ENCODE data around the gene ROGDI.
"Not testable (repeated sequence)": the region's sequence is repeated elsewhere in the genome, so short reads cannot be mapped to it uniquely, and the experiment has no call there.

Gene ROGDI

DNA sequence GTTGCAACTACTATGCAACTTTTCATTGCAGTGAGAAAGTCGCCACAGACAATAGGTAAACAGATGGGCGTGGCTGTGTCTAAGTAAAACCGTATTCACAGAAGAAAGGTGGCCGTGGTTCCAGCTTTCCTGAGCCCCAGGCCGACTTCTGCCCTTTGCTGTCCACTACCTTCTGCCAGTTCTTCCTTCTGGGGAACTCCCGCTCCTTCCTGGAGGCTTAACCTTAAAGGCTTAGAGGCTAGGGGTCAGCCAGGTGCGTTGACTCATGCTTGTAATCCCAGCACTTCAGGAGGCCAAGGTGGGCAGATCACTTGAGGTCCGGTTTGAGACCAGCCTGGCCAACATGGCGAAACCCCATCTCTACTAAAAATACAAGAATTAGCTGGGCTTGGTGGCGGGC is 12.2 kb downstream of the ROGDI start:
- CTCF ChIA-PET = interaction anchor here (0.8 to 0.9 kb wide), 2 partner anchors 11 to 14 kb away, joined by 3 read pairs; no protein-coding TSS in a partner anchor
- H3K9me3 ChIP-seq (ENCODE audit: control extremely low read depth in 1 of 5, control insufficient read depth in 4 of 5, insufficient read depth in 2 of 5, low read depth in 1 of 5, low read length in 4 of 5) = no peaks in the 10 kb centered on the region
- no peaks in the 10 kb centered on the region for H3K27me3 ChIP-seq (replicated peaks in 2 of 5; ENCODE audit: control insufficient read depth in 4 of 5, insufficient read depth in 5 of 5, low read length in 4 of 5)
- POLR2A ChIA-PET = no interaction called here
- H3K36me3 ChIP-seq (ENCODE audit: control insufficient read depth in 4 of 4, insufficient read depth in 4 of 4, low read length in 3 of 4) = no peaks in the 10 kb centered on the region
- WGBS (ENCODE audit: insufficient coverage) = 95% methylated on average over 9 of the region's 10 CpGs
- H3K27ac ChIP-seq (ENCODE audit: insufficient read depth in 1 of 2, low read depth in 1 of 2, low read length in 2 of 2, poor library complexity in 1 of 2, severe bottlenecking in 2 of 2) = no peak overlapping the region
- H3K4me3 ChIP-seq (ENCODE audit: control insufficient read depth in 1 of 7, extremely low read depth in 1 of 7, insufficient read depth in 4 of 7, low read depth in 2 of 7, low read length in 6 of 7) = no peak overlapping the region
- DNase-seq = no peak
- H3K4me1 ChIP-seq (ENCODE audit: control extremely low read depth in 1 of 4, control insufficient read depth in 4 of 4, insufficient read depth in 4 of 4, low read length in 3 of 4) = no peaks in the 10 kb centered on the region

- H3K36me3 ChIP-seq (ENCODE audit: control insufficient read depth in 4 of 4, insufficient read depth in 4 of 4, low read length in 3 of 4) = no peaks in the 10 kb centered on the region
- WGBS (ENCODE audit: insufficient coverage) = 100% methylated on average over 4 of the region's 7 CpGs
- H3K27ac ChIP-seq (ENCODE audit: insufficient read depth in 1 of 2, low read depth in 1 of 2, low read length in 2 of 2, poor library complexity in 1 of 2, severe bottlenecking in 2 of 2) = no peak overlapping the region
- DNase-seq = no peak
- no peak overlapping the region for H3K4me3 ChIP-seq (ENCODE audit: control insufficient read depth in 1 of 7, extremely low read depth in 1 of 7, insufficient read depth in 4 of 7, low read depth in 2 of 7, low read length in 6 of 7)
- POLR2A ChIA-PET = interaction anchor here (0.6 kb wide), 1 partner anchor 79 kb away, joined by 3 read pairs; no protein-coding TSS in a partner anchor
- H3K4me1 ChIP-seq (ENCODE audit: control extremely low read depth in 1 of 4, control insufficient read depth in 4 of 4, insufficient read depth in 4 of 4, low read length in 3 of 4) = no peaks in the 10 kb centered on the region
- no peaks in the 10 kb centered on the region for H3K27me3 ChIP-seq (replicated peaks in 2 of 5; ENCODE audit: control insufficient read depth in 4 of 5, insufficient read depth in 5 of 5, low read length in 4 of 5)
- no peaks in the 10 kb centered on the region for H3K9me3 ChIP-seq (ENCODE audit: control extremely low read depth in 1 of 5, control insufficient read depth in 4 of 5, insufficient read depth in 2 of 5, low read depth in 1 of 5, low read length in 4 of 5)
- CTCF ChIA-PET = no interaction called here
Observed at GRCh38 chr16:4788910-4789309, 13.5 kb downstream of the ROGDI start.

DNA sequence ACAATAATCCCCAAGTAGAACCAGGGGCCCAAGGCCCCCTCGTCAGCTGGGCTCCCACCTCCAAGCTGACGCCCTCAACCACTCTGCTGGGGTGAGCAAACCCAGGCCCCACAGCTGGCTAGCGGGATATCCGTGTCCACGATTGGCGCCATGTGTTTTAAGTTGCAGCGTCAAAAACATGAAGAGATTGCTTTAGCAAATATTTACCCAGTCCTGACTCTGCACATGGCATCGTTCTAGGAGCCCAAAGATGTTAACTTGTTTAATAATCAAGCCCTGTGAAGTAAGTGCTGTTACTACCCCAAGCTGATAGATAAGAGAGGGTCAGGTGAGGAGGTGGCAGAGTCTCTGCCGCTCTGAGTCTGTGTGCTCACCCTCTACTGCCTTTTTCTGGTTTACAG is 13.9 kb downstream of the ROGDI start:
- H3K27me3 ChIP-seq (replicated peaks in 2 of 5; ENCODE audit: control insufficient read depth in 4 of 5, insufficient read depth in 5 of 5, low read length in 4 of 5) = no peaks in the 10 kb centered on the region
- H3K27ac ChIP-seq (ENCODE audit: insufficient read depth in 1 of 2, low read depth in 1 of 2, low read length in 2 of 2, poor library complexity in 1 of 2, severe bottlenecking in 2 of 2) = no peak overlapping the region
- POLR2A ChIA-PET = no interaction called here
- H3K36me3 ChIP-seq (ENCODE audit: control insufficient read depth in 4 of 4, insufficient read depth in 4 of 4, low read length in 3 of 4) = no peaks in the 10 kb centered on the region
- CTCF ChIA-PET = no interaction called here
- H3K4me3 ChIP-seq (ENCODE audit: control insufficient read depth in 1 of 7, extremely low read depth in 1 of 7, insufficient read depth in 4 of 7, low read depth in 2 of 7, low read length in 6 of 7) = no peak overlapping the region
- 95% methylated on average over 9 of the region's 9 CpGs for WGBS (ENCODE audit: insufficient coverage)
- no peak for DNase-seq
- no peaks in the 10 kb centered on the region for H3K9me3 ChIP-seq (ENCODE audit: control extremely low read depth in 1 of 5, control insufficient read depth in 4 of 5, insufficient read depth in 2 of 5, low read depth in 1 of 5, low read length in 4 of 5)
- no peaks in the 10 kb centered on the region for H3K4me1 ChIP-seq (ENCODE audit: control extremely low read depth in 1 of 4, control insufficient read depth in 4 of 4, insufficient read depth in 4 of 4, low read length in 3 of 4)

GRCh38 chr16:4787627-4788482 is 14.6 kb downstream of the ROGDI start, which contains the start of gene SEPTIN12:
SEPTIN12 (minus strand) TSS chr16:4788345; CDS start chr16:4787645, 700 bp downstream.
- no peak for DNase-seq
- H3K4me3 ChIP-seq (ENCODE audit: control insufficient read depth in 1 of 7, extremely low read depth in 1 of 7, insufficient read depth in 4 of 7, low read depth in 2 of 7, low read length in 6 of 7) = no peak within 1 kb of the TSS
- WGBS (ENCODE audit: insufficient coverage) = 91% methylated on average over 10 of the region's 14 CpGs
- POLR2A ChIA-PET = no interaction called here
- H3K27me3 ChIP-seq (replicated peaks in 2 of 5; ENCODE audit: control insufficient read depth in 4 of 5, insufficient read depth in 5 of 5, low read length in 4 of 5) = no peaks in the 10 kb centered on the region
- H3K36me3 ChIP-seq (ENCODE audit: control insufficient read depth in 4 of 4, insufficient read depth in 4 of 4, low read length in 3 of 4) = no peaks in the 10 kb centered on the region
- H3K4me1 ChIP-seq (ENCODE audit: control extremely low read depth in 1 of 4, control insufficient read depth in 4 of 4, insufficient read depth in 4 of 4, low read length in 3 of 4) = no peaks in the 10 kb centered on the region
- H3K9me3 ChIP-seq (ENCODE audit: control extremely low read depth in 1 of 5, control insufficient read depth in 4 of 5, insufficient read depth in 2 of 5, low read depth in 1 of 5, low read length in 4 of 5) = no peaks in the 10 kb centered on the region
- H3K27ac ChIP-seq (ENCODE audit: insufficient read depth in 1 of 2, low read depth in 1 of 2, low read length in 2 of 2, poor library complexity in 1 of 2, severe bottlenecking in 2 of 2) = no peak within 1 kb of the TSS
- CTCF ChIA-PET = no interaction called here

DNA sequence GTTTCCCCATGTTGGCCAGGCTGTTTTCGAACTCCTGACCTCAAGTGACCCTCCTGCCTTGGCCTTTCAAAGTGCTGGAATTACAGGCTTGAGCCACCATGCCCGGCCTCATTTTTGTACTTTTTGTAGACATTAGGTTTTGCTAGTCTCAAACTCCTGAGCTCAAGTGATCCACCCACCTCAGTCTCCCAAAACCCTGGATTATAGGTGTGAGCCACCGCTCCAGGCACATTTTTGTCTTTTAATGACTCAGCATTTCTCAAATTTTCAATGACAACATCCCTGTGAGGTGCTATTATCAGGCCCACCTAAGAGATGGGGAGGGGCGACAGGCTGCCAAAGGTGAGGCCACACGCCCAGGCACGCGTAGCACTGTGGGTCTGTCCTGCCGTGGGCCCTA is 15.4 kb downstream of the ROGDI start:
- Histone ChIP-seq H3K4me3 (ENCODE audit: control insufficient read depth in 1 of 7, extremely low read depth in 1 of 7, insufficient read depth in 4 of 7, low read depth in 2 of 7, low read length in 6 of 7) (no peak overlapping the region), H3K27me3 (replicated peaks in 2 of 5; ENCODE audit: control insufficient read depth in 4 of 5, insufficient read depth in 5 of 5, low read length in 4 of 5) (no peaks in the 10 kb centered on the region), H3K4me1 (ENCODE audit: control extremely low read depth in 1 of 4, control insufficient read depth in 4 of 4, insufficient read depth in 4 of 4, low read length in 3 of 4) (no peaks in the 10 kb centered on the region), H3K9me3 (ENCODE audit: control extremely low read depth in 1 of 5, control insufficient read depth in 4 of 5, insufficient read depth in 2 of 5, low read depth in 1 of 5, low read length in 4 of 5) (no peaks in the 10 kb centered on the region), H3K27ac (ENCODE audit: insufficient read depth in 1 of 2, low read depth in 1 of 2, low read length in 2 of 2, poor library complexity in 1 of 2, severe bottlenecking in 2 of 2) (no peak overlapping the region), H3K36me3 (ENCODE audit: control insufficient read depth in 4 of 4, insufficient read depth in 4 of 4, low read length in 3 of 4) (no peaks in the 10 kb centered on the region)
- WGBS (ENCODE audit: insufficient coverage) = 96% methylated on average over 8 of the region's 8 CpGs
- POLR2A ChIA-PET = no interaction called here
- DNase-seq = no peak
- CTCF ChIA-PET = interaction anchor here (0.9 kb wide), 1 partner anchor 10 kb away, joined by 3 read pairs; no protein-coding TSS in a partner anchor

DNA sequence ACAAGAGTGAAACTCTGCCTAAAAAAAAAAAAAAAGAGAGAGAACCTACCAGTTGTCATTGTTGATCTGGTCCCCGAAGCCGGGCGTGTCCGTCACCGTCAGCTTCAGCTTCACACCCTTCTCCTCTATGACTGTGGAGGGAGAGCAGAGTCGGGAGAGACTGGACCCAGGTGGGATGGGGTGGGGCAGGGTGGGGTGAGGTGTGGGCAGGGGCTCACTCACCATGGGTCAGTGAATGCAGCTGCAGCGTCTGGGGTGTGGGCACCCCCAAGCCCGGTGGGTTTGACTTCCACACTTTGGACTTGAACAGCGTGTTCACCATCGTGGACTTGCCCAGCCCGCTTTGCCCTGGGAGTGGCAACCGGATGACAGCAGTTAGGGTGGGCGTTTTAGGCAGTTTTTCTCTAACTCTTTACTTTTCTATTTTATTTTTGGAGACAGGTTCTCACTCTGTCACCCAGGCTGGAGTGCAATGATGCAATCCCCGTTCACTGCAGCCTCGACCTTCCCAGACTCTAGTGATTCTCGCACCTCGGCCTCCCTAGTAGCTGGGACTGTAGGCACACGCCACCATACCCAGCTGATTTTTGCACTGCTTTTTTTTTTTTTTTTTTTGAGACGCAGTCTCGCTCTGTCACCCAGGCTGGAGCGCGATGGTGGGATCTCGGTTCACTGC is 16.5 kb downstream of the ROGDI start:
- Histone ChIP-seq H3K4me3 (ENCODE audit: control insufficient read depth in 1 of 7, extremely low read depth in 1 of 7, insufficient read depth in 4 of 7, low read depth in 2 of 7, low read length in 6 of 7) (no peak overlapping the region), H3K36me3 (ENCODE audit: control insufficient read depth in 4 of 4, insufficient read depth in 4 of 4, low read length in 3 of 4) (no peaks in the 10 kb centered on the region), H3K27me3 (replicated peaks in 2 of 5; ENCODE audit: control insufficient read depth in 4 of 5, insufficient read depth in 5 of 5, low read length in 4 of 5) (no peaks in the 10 kb centered on the region), H3K9me3 (ENCODE audit: control extremely low read depth in 1 of 5, control insufficient read depth in 4 of 5, insufficient read depth in 2 of 5, low read depth in 1 of 5, low read length in 4 of 5) (no peaks in the 10 kb centered on the region), H3K4me1 (ENCODE audit: control extremely low read depth in 1 of 4, control insufficient read depth in 4 of 4, insufficient read depth in 4 of 4, low read length in 3 of 4) (no peaks in the 10 kb centered on the region), H3K27ac (ENCODE audit: insufficient read depth in 1 of 2, low read depth in 1 of 2, low read length in 2 of 2, poor library complexity in 1 of 2, severe bottlenecking in 2 of 2) (no peak overlapping the region)
- ChIA-PET CTCF (interaction anchor here (0.6 to 0.9 kb wide), 3 partner anchors 11 to 84 kb away, joined by 3 read pairs; no protein-coding TSS in a partner anchor), POLR2A (no interaction called here)
- WGBS (ENCODE audit: insufficient coverage) = 96% methylated on average over 10 of the region's 23 CpGs
- DNase-seq = no peak

DNA sequence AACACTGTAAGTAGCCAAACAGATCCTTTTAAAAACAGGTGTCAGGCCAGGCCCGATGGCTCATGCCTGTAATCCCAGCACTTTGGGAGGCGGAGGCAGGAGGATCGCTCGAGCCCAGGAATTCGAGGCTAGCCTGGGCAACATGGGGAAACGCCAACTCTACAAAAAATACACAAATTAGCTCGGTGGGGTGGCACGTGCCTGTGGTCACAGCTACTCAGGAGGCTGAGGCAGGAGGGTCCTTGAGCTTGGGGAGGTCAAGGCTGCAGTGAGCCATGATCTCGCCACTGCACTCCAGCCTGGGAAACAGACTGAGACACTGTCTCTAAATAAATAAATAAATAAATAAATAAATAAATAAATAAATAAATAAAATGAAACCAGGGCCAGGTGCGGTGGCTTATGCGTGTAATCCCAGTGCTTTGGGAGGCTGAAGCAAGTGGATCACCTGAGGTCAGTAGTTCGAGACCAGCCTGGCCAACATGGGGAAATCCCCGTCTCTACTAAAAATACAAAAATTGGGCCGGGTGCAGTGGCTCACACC is 17.9 kb downstream of the ROGDI start:
- H3K27ac ChIP-seq (ENCODE audit: insufficient read depth in 1 of 2, low read depth in 1 of 2, low read length in 2 of 2, poor library complexity in 1 of 2, severe bottlenecking in 2 of 2); H3K27me3 ChIP-seq (replicated peaks in 2 of 5; ENCODE audit: control insufficient read depth in 4 of 5, insufficient read depth in 5 of 5, low read length in 4 of 5); H3K4me1 ChIP-seq (ENCODE audit: control extremely low read depth in 1 of 4, control insufficient read depth in 4 of 4, insufficient read depth in 4 of 4, low read length in 3 of 4); H3K36me3 ChIP-seq (ENCODE audit: control insufficient read depth in 4 of 4, insufficient read depth in 4 of 4, low read length in 3 of 4); H3K4me3 ChIP-seq (ENCODE audit: control insufficient read depth in 1 of 7, extremely low read depth in 1 of 7, insufficient read depth in 4 of 7, low read depth in 2 of 7, low read length in 6 of 7); POLR2A ChIA-PET; DNase-seq; CTCF ChIA-PET; H3K9me3 ChIP-seq (ENCODE audit: control extremely low read depth in 1 of 5, control insufficient read depth in 4 of 5, insufficient read depth in 2 of 5, low read depth in 1 of 5, low read length in 4 of 5): not testable (repeated sequence)
- WGBS (ENCODE audit: insufficient coverage) = 94% methylated on average over 8 of the region's 14 CpGs
